HG02970 (cell line): ENCODE results near the gene TMEM50A.
"Not testable (repeated sequence)": the region's sequence is repeated elsewhere in the genome, so short reads cannot be mapped to it uniquely, and the experiment has no call there.

ENCODE experiments used
- ATAC-seq: cut with Tn5 transposase; IDR thresholded peaks from one replicate; pipeline ENCODE4 v1.9.1; 2021; ENCODE audit warnings: mild to moderate bottlenecking, moderate library complexity, moderate number of reproducible peaks; ENCODE audit not compliant: unreplicated experiment, low FRiP score

The TMEM50A gene

GRCh38 chr1:25329950-25330349 is 8.2 kb upstream of the TMEM50A start:
- ATAC-seq, result not testable (repeated sequence)

- ATAC-seq, result not testable (repeated sequence)
Measured at GRCh38 chr1:25336922-25337354, 1.2 kb upstream of the TMEM50A start.

GRCh38 chr1:25337483-25338187 is 499 bp upstream of the TMEM50A start:
- ATAC-seq, result peak; percentile 39

- ATAC-seq, result no peak
Measured at GRCh38 chr1:25338986-25339385, 852 bp downstream of the TMEM50A start.

- ATAC-seq, result no peak
Measured at GRCh38 chr1:25341746-25342145, 3.6 kb downstream of the TMEM50A start.

- no peak for ATAC-seq
Measured at GRCh38 chr1:25342846-25343245, 4.7 kb downstream of the TMEM50A start.

GRCh38 chr1:25343872-25344271 is 5.7 kb downstream of the TMEM50A start:
- ATAC-seq, result no peak

- no peak for ATAC-seq
Measured at GRCh38 chr1:25347556-25347955, 9.4 kb downstream of the TMEM50A start.

GRCh38 chr1:25349606-25350005 is 11.5 kb downstream of the TMEM50A start:
- no peak for ATAC-seq

GRCh38 chr1:25355841-25356395 is 17.8 kb downstream of the TMEM50A start:
- no peak for ATAC-seq

GRCh38 chr1:25356441-25356840 is 18.3 kb downstream of the TMEM50A start:
- ATAC-seq, result no peak

- ATAC-seq, result no peak
Measured at GRCh38 chr1:25356848-25357247, 18.7 kb downstream of the TMEM50A start.

GRCh38 chr1:25360596-25361581 is 22.8 kb downstream of the TMEM50A start:
- no peak for ATAC-seq

GRCh38 chr1:25361901-25362300 is 23.8 kb downstream of the TMEM50A start:
- no peak for ATAC-seq

GRCh38 chr1:25362634-25363559 is 24.8 kb downstream of the TMEM50A start:
- ATAC-seq, result not testable (repeated sequence)

- ATAC-seq, result no peak
Measured at GRCh38 chr1:25369241-25369640, 31.1 kb downstream of the TMEM50A start.

- ATAC-seq, result not testable (repeated sequence)
Measured at GRCh38 chr1:25369691-25370271, 31.6 kb downstream of the TMEM50A start.

GRCh38 chr1:25371757-25372156 is 33.6 kb downstream of the TMEM50A start:
- ATAC-seq, result not testable (repeated sequence)

GRCh38 chr1:25378367-25378766 is 40.2 kb downstream of the TMEM50A start:
- not testable (repeated sequence) for ATAC-seq

GRCh38 chr1:25382543-25382942 is 44.4 kb downstream of the TMEM50A start:
- ATAC-seq, result not testable (repeated sequence)
